ENCODE data around the gene FAM219A.

The FAM219A gene

GRCh38 chr9:34458013-34458958, at the start of gene FAM219A, which contains the start of gene DNAI1:
FAM219A (minus strand) TSS chr9:34458570; CDS start chr9:34458263, 307 bp downstream.
DNAI1 (plus strand) TSS chr9:34458805; CDS start chr9:34459006, 201 bp downstream.
- peak; percentile 97 to 99 for DNase-seq (ENCODE audit: low read depth in 2 of 2)

GRCh38 chr9:34507966-34508365, 49.6 kb upstream of the FAM219A start:
- DNase-seq (ENCODE audit: low read depth in 2 of 2), result no peak

- DNase-seq (ENCODE audit: low read depth in 2 of 2), result no peak
Measured at GRCh38 chr9:34507556-34507955, 49.2 kb upstream of the FAM219A start.

- no peak for DNase-seq (ENCODE audit: low read depth in 2 of 2)
Measured at GRCh38 chr9:34506623-34507022, 48.3 kb upstream of the FAM219A start.

GRCh38 chr9:34505370-34506120, 47.2 kb upstream of the FAM219A start:
- no peak for DNase-seq (ENCODE audit: low read depth in 2 of 2)

- no peak for DNase-seq (ENCODE audit: low read depth in 2 of 2)
Measured at GRCh38 chr9:34503406-34503805, 45.0 kb upstream of the FAM219A start.

GRCh38 chr9:34502891-34503290, 44.5 kb upstream of the FAM219A start:
- DNase-seq (ENCODE audit: low read depth in 2 of 2), result no peak

GRCh38 chr9:34502471-34502870, 44.1 kb upstream of the FAM219A start:
- no peak for DNase-seq (ENCODE audit: low read depth in 2 of 2)

GRCh38 chr9:34501889-34502425, 43.6 kb upstream of the FAM219A start:
- no peak for DNase-seq (ENCODE audit: low read depth in 2 of 2)

- DNase-seq (ENCODE audit: low read depth in 2 of 2), result no peak
Measured at GRCh38 chr9:34501372-34501771, 43.0 kb upstream of the FAM219A start.

- DNase-seq (ENCODE audit: low read depth in 2 of 2), result peak; percentile 50 to 58
Measured at GRCh38 chr9:34500623-34501267, 42.4 kb upstream of the FAM219A start.

- DNase-seq (ENCODE audit: low read depth in 2 of 2), result no peak
Measured at GRCh38 chr9:34499076-34499475, 40.7 kb upstream of the FAM219A start.

GRCh38 chr9:34498553-34498952, 40.2 kb upstream of the FAM219A start:
- DNase-seq (ENCODE audit: low read depth in 2 of 2), result no peak

GRCh38 chr9:34496149-34496712, 37.9 kb upstream of the FAM219A start:
- DNase-seq (ENCODE audit: low read depth in 2 of 2), result no peak

GRCh38 chr9:34493972-34494535, 35.7 kb upstream of the FAM219A start:
- DNase-seq (ENCODE audit: low read depth in 2 of 2), result no peak

- no peak for DNase-seq (ENCODE audit: low read depth in 2 of 2)
Measured at GRCh38 chr9:34492051-34492450, 33.7 kb upstream of the FAM219A start.

GRCh38 chr9:34491596-34491995, 33.2 kb upstream of the FAM219A start:
- DNase-seq (ENCODE audit: low read depth in 2 of 2), result no peak

GRCh38 chr9:34490760-34491159, 32.4 kb upstream of the FAM219A start:
- DNase-seq (ENCODE audit: low read depth in 2 of 2), result no peak

GRCh38 chr9:34490360-34490759, 32.0 kb upstream of the FAM219A start:
- DNase-seq (ENCODE audit: low read depth in 2 of 2), result no peak

- no peak for DNase-seq (ENCODE audit: low read depth in 2 of 2)
Measured at GRCh38 chr9:34486572-34486971, 28.2 kb upstream of the FAM219A start.

- DNase-seq (ENCODE audit: low read depth in 2 of 2), result no peak
Measured at GRCh38 chr9:34485822-34486221, 27.5 kb upstream of the FAM219A start.
